G401 (cell line): Measurements from ENCODE around the gene RND2. TPM values are rescaled to one million over a fixed set of nuclear protein-coding genes. Genes with fewer than 3 reads are reported as not detected.
"Not testable (repeated sequence)": the region's sequence is repeated elsewhere in the genome, so short reads cannot be mapped to it uniquely, and the experiment has no call there.

Experiments used
- DNase-seq: peaks from one replicate; pipeline ENCODE4 v3.0.0-alpha.2; 2015; ENCODE audit warnings: low spot score
- in situ Hi-C: cut with HindIII; loops from 2 replicates; pipeline ENCODE4 v1.10.0; 2016; ENCODE audit warnings: low sequenced_read_pairs, mixed read lengths
- total RNA-seq: library from RNA; depleted of rRNA; stranded (reverse); fragments of >200 nt; shearing (Covaris generic); gene quantifications from 2 replicates; pipeline ENCODE4 v1.2.3, GENCODE V29; 2014

RND2 gene
- total RNA-seq, 1 experiment from 2014 or later, result 10.9 TPM

- peak; percentile 76 for DNase-seq
- in situ Hi-C loops, result no loop called here
These were observed 3.1 kb upstream of the RND2 start, which contains the start of gene VAT1 for GRCh38 chr17:43021741-43022512. Gene VAT1, minus strand, starts transcription at chr17:43022385. Its CDS starts 63 bp downstream, at chr17:43022322.

- in situ Hi-C loops, result no loop called here
- no peak for DNase-seq
These were observed 243 bp downstream of the RND2 start for GRCh38 chr17:43025290-43025657.

- in situ Hi-C loops, result no loop called here
- DNase-seq, result no peak
These were observed 921 bp downstream of the RND2 start for GRCh38 chr17:43025766-43026537.

- no peak for DNase-seq
- in situ Hi-C loops, result no loop called here
These were observed 1.6 kb downstream of the RND2 start for GRCh38 chr17:43026595-43026994.

- in situ Hi-C loops, result no loop called here
- DNase-seq, result no peak
These were observed 2.3 kb downstream of the RND2 start for GRCh38 chr17:43027091-43028032.

GRCh38 chr17:43028221-43028861 lies 3.3 kb downstream of the RND2 start:
- DNase-seq, result no peak
- in situ Hi-C loops, result no loop called here

- in situ Hi-C loops, result loop anchor here (5.0 kb wide), 1 partner anchor 87 kb away; no protein-coding TSS in a partner anchor
- peak; percentile 40 for DNase-seq
These were observed 5.2 kb downstream of the RND2 start for GRCh38 chr17:43030137-43030767.

GRCh38 chr17:43031666-43032065 lies 6.6 kb downstream of the RND2 start:
- in situ Hi-C loops, result loop anchor here (5.0 kb wide), 1 partner anchor 86 kb away; no protein-coding TSS in a partner anchor
- DNase-seq, result no peak

GRCh38 chr17:43033948-43034881 lies 9.2 kb downstream of the RND2 start:
- DNase-seq, result no peak
- in situ Hi-C loops, result loop anchor here (5.0 kb wide), 1 partner anchor 83 kb away; no protein-coding TSS in a partner anchor

- no peak for DNase-seq
- in situ Hi-C loops, result loop anchor here (5.0 kb wide), 1 partner anchor 82 kb away; no protein-coding TSS in a partner anchor
These were observed 9.9 kb downstream of the RND2 start for GRCh38 chr17:43034894-43035293.

GRCh38 chr17:43039646-43040045 lies 14.6 kb downstream of the RND2 start:
- in situ Hi-C loops, result no loop called here
- DNase-seq, result no peak

- no peak for DNase-seq
- in situ Hi-C loops, result no loop called here
These were observed 15.6 kb downstream of the RND2 start for GRCh38 chr17:43040655-43041054.

- in situ Hi-C loops, result no loop called here
These were observed 17.1 kb downstream of the RND2 start for GRCh38 chr17:43042025-43042628.

GRCh38 chr17:43043307-43043706 lies 18.3 kb downstream of the RND2 start:
- in situ Hi-C loops, result no loop called here

More at GRCh38 chr17:43042025-43042628, 17.1 kb downstream of the RND2 start:
- DNase-seq, result no peak

GRCh38 chr17:43044024-43044423 lies 19.0 kb downstream of the RND2 start:
- in situ Hi-C loops, result no loop called here
- no peak for DNase-seq

More at GRCh38 chr17:43043307-43043706, 18.3 kb downstream of the RND2 start:
- DNase-seq, result no peak

- DNase-seq, result no peak
- in situ Hi-C loops, result no loop called here
These were observed 26.9 kb downstream of the RND2 start for GRCh38 chr17:43051969-43052368.

- DNase-seq, in situ Hi-C loops: not testable (repeated sequence)
These were observed 28.0 kb downstream of the RND2 start for GRCh38 chr17:43053008-43053407.
